CD4-positive, alpha-beta T cell treated with Interleukin-15 for 4 hours (primary cell): ENCODE data around the gene PROSER1.
"Not testable (repeated sequence)": the region's sequence is repeated elsewhere in the genome, so short reads cannot be mapped to it uniquely, and the experiment has no call there.

Source experiments
- DNase-seq: peaks from one replicate; pipeline ENCODE4 v3.0.0-alpha.2; 2020; ENCODE audit warnings: low spot score

PROSER1 gene

DNA sequence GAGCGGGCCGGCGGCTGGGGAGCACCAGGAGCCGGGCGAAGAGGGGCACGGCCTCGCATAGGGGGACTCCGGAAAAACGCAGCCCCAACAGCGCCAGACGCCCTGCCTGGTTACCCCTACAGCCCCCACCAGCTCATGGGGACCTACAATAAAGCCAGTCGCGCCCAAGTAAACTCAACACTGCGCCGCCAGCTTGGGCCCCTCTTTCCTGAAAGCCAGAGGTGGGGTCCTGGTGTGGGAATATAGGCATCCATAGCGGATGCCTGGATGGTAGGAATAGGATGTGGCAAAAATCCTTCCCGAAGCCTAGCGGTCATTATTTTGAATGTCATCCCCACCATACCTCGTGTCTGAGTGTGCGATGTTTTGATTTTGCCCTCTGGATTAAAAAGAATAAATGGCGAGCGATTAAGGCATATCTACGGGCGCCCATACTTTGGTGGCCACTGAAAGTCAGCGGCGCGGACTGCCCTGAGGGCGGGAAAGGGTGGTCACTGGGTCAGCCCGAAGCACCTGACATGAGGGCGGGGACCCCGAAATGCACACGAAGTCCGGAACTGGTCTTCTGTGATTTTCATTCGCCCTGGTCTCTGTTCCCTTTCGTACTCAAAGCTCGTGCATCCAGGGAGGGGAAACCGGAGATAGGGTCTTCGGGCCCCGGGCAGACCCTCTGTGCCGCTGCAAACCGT lies at the start of gene PROSER1, which contains the start of gene NHLRC3:
Gene PROSER1, minus strand, starts transcription at position 210 of the 689 bp plus-strand sequence. CDS start 847 bp downstream, outside the sequence.
Gene NHLRC3, plus strand, starts transcription at position 577 of the 689 bp plus-strand sequence. CDS start 184 bp downstream, outside the sequence.
- DNase-seq, result peak; percentile 86

GRCh38 chr13:39086251-39086945 lies 48.5 kb upstream of the PROSER1 start:
- not testable (repeated sequence) for DNase-seq

GRCh38 chr13:39073983-39074382 lies 36.1 kb upstream of the PROSER1 start:
- no peak for DNase-seq

GRCh38 chr13:39072842-39073241 lies 35.0 kb upstream of the PROSER1 start:
- no peak for DNase-seq

- DNase-seq, result no peak
Observed at GRCh38 chr13:39062004-39062403, 24.1 kb upstream of the PROSER1 start.

GRCh38 chr13:39058040-39058439 lies 20.2 kb upstream of the PROSER1 start:
- no peak for DNase-seq

GRCh38 chr13:39056018-39056417 lies 18.1 kb upstream of the PROSER1 start:
- DNase-seq, result no peak

DNA sequence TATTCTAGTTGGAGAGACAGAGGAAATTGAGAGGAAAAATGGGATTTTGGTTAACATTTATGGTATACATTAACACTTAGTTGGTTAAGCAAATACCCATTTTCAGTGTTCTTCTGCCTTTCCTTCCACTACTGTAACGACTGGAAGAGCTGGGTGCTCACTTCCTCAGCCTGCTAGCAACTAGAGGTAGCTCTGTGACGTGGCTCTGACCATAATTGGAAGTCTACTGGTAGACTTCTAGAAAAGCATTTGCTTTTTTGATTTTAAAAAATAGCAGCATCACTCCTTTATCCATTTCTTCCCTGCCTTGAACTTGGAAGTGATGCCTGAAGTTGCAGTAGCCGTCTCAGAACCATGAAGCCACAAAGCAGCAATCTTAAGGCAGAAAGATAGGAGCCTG lies 16.2 kb upstream of the PROSER1 start:
- no peak for DNase-seq

DNA sequence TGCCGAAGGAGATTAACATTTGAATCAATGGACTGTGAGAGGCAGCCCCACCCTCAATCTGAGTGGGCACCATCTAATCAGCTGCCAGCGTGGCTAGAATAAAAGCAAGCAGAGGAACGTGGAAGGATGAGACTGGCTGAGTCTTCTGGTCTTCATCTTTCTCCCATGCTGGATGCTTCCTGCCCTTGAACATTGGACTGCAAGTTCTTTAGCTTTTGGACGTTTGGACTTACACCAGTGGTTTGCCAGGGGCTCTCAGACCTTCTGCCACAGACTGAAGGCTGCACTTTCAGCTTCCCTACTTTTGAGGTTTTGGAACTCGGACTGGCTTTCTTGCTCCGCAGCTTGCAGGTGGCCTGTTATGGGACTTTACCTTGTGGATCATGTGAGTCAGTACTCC lies 15.1 kb upstream of the PROSER1 start:
- no peak for DNase-seq

DNA sequence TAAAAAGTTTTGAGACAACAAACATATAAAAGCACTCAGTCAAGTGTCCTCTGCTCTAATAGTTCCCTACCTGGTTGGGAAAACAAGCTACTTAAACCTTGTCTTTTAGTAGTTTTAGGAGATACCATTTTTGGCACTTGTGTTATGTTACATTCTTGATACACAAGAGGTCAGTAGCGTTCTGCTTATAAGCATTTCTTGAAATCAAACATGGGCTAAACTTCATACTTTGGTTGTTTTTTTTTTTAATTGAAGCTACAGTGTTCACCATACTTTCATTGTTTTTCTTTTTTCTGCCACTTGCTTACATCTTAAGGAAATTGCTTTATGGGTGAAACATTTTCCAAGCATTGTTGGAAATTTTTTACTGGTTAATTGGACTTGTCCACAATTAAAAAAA lies 13.3 kb upstream of the PROSER1 start:
- peak; percentile 14 for DNase-seq

DNA sequence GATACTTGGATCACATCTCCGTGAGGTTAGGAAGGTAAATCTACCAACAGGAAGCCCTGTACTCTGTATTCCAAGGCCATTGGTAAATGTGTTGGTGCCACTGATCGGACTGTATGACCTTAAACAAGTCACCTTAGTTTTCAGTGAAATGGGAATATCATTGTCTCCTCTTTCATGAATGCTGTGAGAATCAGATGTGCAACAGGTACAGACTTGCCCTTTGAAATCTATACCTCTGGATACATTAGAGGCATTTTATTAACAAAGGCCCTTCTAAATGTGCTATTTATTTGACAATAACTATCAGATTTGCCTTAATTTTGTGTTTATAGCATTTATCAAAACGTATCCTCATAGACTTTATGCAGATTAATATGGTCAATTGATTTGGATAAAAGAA lies 11.4 kb upstream of the PROSER1 start:
- DNase-seq, result no peak

- DNase-seq, result no peak
Observed at GRCh38 chr13:39048806-39049205, 10.9 kb upstream of the PROSER1 start.

GRCh38 chr13:39047560-39047959 lies 9.7 kb upstream of the PROSER1 start:
- DNase-seq, result no peak

DNA sequence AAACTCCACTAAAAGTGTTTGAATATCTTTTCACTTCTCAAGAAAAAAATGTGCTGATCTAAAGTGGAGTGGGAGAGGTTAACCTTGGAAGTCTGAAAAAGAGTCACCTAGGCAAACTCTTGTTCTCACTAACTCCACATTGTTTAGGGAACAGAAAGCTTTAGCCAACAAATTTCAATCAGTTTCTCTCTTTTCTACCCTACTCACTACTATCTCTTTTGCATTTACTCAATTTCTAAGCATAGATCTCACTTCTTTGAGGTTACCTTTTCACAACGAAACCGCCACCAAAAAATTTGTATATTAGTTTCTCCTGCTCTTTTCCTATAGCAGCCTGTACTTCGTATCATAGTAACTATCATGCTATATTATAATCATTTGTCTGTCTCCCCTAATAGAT lies 6.6 kb upstream of the PROSER1 start:
- DNase-seq, result no peak

DNA sequence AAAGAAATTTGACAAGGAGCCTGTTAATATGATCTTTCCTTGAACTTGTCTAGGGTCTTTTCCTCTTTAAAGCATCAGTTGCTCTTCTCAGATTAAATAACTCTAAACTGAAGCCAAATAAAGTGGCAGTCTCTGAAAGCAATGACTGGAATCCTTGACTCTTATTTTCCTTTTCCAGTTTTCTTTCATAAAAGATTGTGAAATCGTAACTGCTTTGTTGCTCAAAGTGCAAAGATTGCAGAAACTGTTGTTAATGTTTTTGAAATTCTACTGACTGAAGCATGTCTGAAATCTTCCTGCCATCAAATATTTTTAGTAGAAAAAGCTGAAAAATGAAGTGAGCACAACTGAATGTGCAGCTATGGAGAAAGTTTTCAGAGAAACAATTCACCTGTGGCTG lies 2.3 kb upstream of the PROSER1 start:
- no peak for DNase-seq

- DNase-seq, result no peak
Observed at GRCh38 chr13:39039041-39039440, 1.2 kb upstream of the PROSER1 start.

DNA sequence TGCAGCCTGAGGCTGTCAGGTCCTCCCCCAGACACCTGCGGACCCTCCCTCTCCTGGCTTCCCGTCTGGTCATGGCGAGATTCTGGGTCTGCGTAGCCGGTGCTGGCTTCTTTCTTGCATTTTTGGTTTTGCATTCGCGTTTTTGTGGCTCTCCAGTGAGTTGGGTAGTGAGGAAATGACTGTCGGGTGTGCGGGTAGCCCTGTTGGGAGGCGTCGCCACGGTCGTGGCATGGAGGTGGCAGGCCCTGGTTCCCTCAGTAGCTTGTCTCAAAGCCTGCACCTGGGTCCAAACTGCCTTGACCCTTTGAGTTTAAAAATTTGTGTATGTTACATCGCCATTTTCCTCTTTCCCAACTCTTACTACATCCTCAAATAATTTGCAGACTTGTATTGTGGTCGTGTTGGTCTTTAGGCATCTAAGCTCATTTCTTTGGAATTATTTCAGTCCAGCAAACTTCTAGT lies 711 bp upstream of the PROSER1 start:
- DNase-seq, result peak; percentile 41

DNA sequence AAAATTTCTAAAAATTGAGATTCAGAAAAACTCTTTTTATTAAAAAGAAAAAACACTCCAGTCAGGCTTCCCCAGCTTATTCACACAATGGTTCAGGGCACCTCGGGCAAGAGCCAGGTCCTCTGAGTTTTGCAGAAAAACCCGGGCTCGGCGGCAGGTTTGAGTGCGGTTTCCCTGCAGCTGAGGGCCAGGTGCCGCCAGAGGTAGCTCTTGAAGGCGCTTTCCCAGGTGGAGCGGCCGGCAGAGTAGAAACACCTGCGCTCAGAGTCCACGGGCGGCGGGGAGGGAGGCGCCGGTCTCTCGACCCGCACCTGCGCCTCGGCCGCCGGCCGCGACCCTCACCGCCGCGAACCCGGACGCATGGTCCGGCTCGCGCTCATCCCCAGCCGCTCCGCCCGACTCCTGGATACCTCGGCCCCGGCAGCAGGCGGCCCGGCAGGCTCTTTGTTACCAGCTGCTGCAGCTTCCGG lies 444 bp downstream of the PROSER1 start:
- DNase-seq, result no peak

GRCh38 chr13:39036212-39036611 lies 1.7 kb downstream of the PROSER1 start:
- DNase-seq, result no peak

- DNase-seq, result no peak
Observed at GRCh38 chr13:39035799-39036198, 2.1 kb downstream of the PROSER1 start.

- no peak for DNase-seq
Observed at GRCh38 chr13:39035204-39035603, 2.7 kb downstream of the PROSER1 start.

DNA sequence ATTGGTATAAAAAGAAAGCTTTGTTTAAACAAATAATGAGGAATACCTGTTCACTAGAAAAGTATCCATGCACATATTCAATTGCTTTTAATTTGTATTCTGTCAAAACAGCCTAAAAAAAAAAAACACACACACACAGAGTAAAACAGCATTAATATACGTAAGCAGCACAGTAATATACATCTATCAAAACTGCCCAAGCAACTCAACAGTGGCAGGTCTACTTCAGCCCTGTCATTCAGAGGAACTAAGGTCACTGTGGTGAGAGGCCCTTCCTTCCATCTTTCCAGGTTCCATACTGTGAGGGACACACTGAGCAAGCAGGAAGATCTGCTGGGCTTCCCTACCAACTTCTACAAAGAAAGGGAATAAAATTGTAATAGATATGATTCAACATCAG lies 3.8 kb downstream of the PROSER1 start:
- no peak for DNase-seq

GRCh38 chr13:39032150-39032549 lies 5.7 kb downstream of the PROSER1 start:
- no peak for DNase-seq
